NOMO-1 treated with dmso at 0.1 percent for 144 hours (cell line): ENCODE measurements around the gene SOWAHB.

Source experiments
- DNase-seq: peaks from one replicate; lab custom pipeline; 2025; ENCODE audit not compliant: unreplicated experiment; lab: John Stamatoyannopoulos, UW

Gene SOWAHB

GRCh38 chr4:76897536-76898384 is at the start of gene SOWAHB:
Gene SOWAHB, minus strand, starts transcription at chr4:76898144. Its CDS starts 295 bp downstream, at chr4:76897849.
- no peak for DNase-seq

- DNase-seq, result no peak
Observed at GRCh38 chr4:76947369-76947768, 49.4 kb upstream of the SOWAHB start.

- DNase-seq, result no peak
Observed at GRCh38 chr4:76943790-76944189, 45.8 kb upstream of the SOWAHB start.

GRCh38 chr4:76943129-76943620 is 45.2 kb upstream of the SOWAHB start:
- no peak for DNase-seq

GRCh38 chr4:76939184-76939583 is 41.2 kb upstream of the SOWAHB start:
- DNase-seq, result no peak

- no peak for DNase-seq
Observed at GRCh38 chr4:76931576-76932276, 33.8 kb upstream of the SOWAHB start.

- DNase-seq, result no peak
Observed at GRCh38 chr4:76931087-76931486, 33.1 kb upstream of the SOWAHB start.

- no peak for DNase-seq
Observed at GRCh38 chr4:76930685-76931084, 32.7 kb upstream of the SOWAHB start.

- DNase-seq, result no peak
Observed at GRCh38 chr4:76926841-76927240, 28.9 kb upstream of the SOWAHB start.

- DNase-seq, result no peak
Observed at GRCh38 chr4:76923619-76924357, 25.8 kb upstream of the SOWAHB start.

GRCh38 chr4:76920715-76921114 is 22.8 kb upstream of the SOWAHB start:
- DNase-seq, result no peak

- no peak for DNase-seq
Observed at GRCh38 chr4:76909711-76910110, 11.8 kb upstream of the SOWAHB start.

GRCh38 chr4:76905521-76905920 is 7.6 kb upstream of the SOWAHB start:
- DNase-seq, result no peak

- DNase-seq, result no peak
Observed at GRCh38 chr4:76904646-76905190, 6.8 kb upstream of the SOWAHB start.

- no peak for DNase-seq
Observed at GRCh38 chr4:76902233-76902890, 4.4 kb upstream of the SOWAHB start.

- no peak for DNase-seq
Observed at GRCh38 chr4:76898949-76899645, 1.2 kb upstream of the SOWAHB start.

- no peak for DNase-seq
Observed at GRCh38 chr4:76898385-76898692, 395 bp upstream of the SOWAHB start.

GRCh38 chr4:76896614-76897535 is 1.1 kb downstream of the SOWAHB start:
- no peak for DNase-seq

GRCh38 chr4:76896048-76896447 is 1.9 kb downstream of the SOWAHB start:
- no peak for DNase-seq
